ENCODE results near the gene SEMG1. TPM values are rescaled to one million over a fixed set of nuclear protein-coding genes. Genes with fewer than 3 reads are reported as not detected.

Gene SEMG1
- total and polyA plus RNA-seq, 2 experiments from 2014 or later: not detected

GRCh38 chr20:45221076-45221475 is 14.2 kb downstream of the SEMG1 start, which contains the start of gene SEMG2:
Gene SEMG2 (plus strand): TSS chr20:45221373. CDS start chr20:45221390, 17 bp downstream.
- no peaks in the 10 kb centered on the region for H3K36me3 ChIP-seq
- no peak for DNase-seq (ENCODE audit: low read depth in 1 of 2, low spot score in 1 of 2)
- H3K4me1 ChIP-seq (ENCODE audit: low read depth): no peaks in the 10 kb centered on the region
- no peak for TF ChIP-seq CTCF (IDR thresholded peaks at IDR 0.05; ENCODE audit: low read depth, low read length)
- H3K27ac ChIP-seq: no peak within 1 kb of the TSS
- H3K4me3 ChIP-seq: no peak within 1 kb of the TSS
- H3K27me3 ChIP-seq: peaks cover 15% of the 10 kb centered on the region
- H3K9me3 ChIP-seq (ENCODE audit: low read depth): no peaks in the 10 kb centered on the region

- no peak for DNase-seq (ENCODE audit: low read depth in 1 of 2, low spot score in 1 of 2)
- no peak for TF ChIP-seq CTCF (IDR thresholded peaks at IDR 0.05; ENCODE audit: low read depth, low read length)
- H3K27ac ChIP-seq: no peak overlapping the region
- H3K4me1 ChIP-seq (ENCODE audit: low read depth): no peaks in the 10 kb centered on the region
- no peak overlapping the region for H3K4me3 ChIP-seq
- H3K36me3 ChIP-seq: no peaks in the 10 kb centered on the region
- H3K27me3 ChIP-seq: peaks cover 32% of the 10 kb centered on the region
- no peaks in the 10 kb centered on the region for H3K9me3 ChIP-seq (ENCODE audit: low read depth)
Observed at GRCh38 chr20:45223136-45223535, 16.3 kb downstream of the SEMG1 start.

- H3K4me1 ChIP-seq (ENCODE audit: low read depth): no peaks in the 10 kb centered on the region
- no peak for TF ChIP-seq CTCF (IDR thresholded peaks at IDR 0.05; ENCODE audit: low read depth, low read length)
- peaks cover 36% of the 10 kb centered on the region for H3K27me3 ChIP-seq
- H3K4me3 ChIP-seq: no peak overlapping the region
- H3K9me3 ChIP-seq (ENCODE audit: low read depth): no peaks in the 10 kb centered on the region
- no peaks in the 10 kb centered on the region for H3K36me3 ChIP-seq
- no peak for DNase-seq (ENCODE audit: low read depth in 1 of 2, low spot score in 1 of 2)
- H3K27ac ChIP-seq: no peak overlapping the region
Observed at GRCh38 chr20:45226287-45226686, 19.5 kb downstream of the SEMG1 start.

GRCh38 chr20:45229264-45230056 is 22.6 kb downstream of the SEMG1 start:
- peak; percentile 53 for TF ChIP-seq CTCF (IDR thresholded peaks at IDR 0.05; ENCODE audit: low read depth, low read length)
- Histone ChIP-seq H3K4me1 (ENCODE audit: low read depth) (no peaks in the 10 kb centered on the region), H3K9me3 (ENCODE audit: low read depth) (no peaks in the 10 kb centered on the region), H3K4me3 (no peak overlapping the region), H3K36me3 (no peaks in the 10 kb centered on the region), H3K27ac (no peak overlapping the region), H3K27me3 (peaks cover 26% of the 10 kb centered on the region)
- peak in 1 of 2 donors; percentile 21 for DNase-seq (ENCODE audit: low read depth in 1 of 2, low spot score in 1 of 2)

- H3K36me3 ChIP-seq: no peaks in the 10 kb centered on the region
- no peaks in the 10 kb centered on the region for H3K9me3 ChIP-seq (ENCODE audit: low read depth)
- H3K4me3 ChIP-seq: no peak overlapping the region
- H3K27ac ChIP-seq: no peak overlapping the region
- no peaks in the 10 kb centered on the region for H3K4me1 ChIP-seq (ENCODE audit: low read depth)
- no peak for TF ChIP-seq CTCF (IDR thresholded peaks at IDR 0.05; ENCODE audit: low read depth, low read length)
- DNase-seq (ENCODE audit: low read depth in 1 of 2, low spot score in 1 of 2): no peak
- H3K27me3 ChIP-seq: peaks cover 25% of the 10 kb centered on the region
Observed at GRCh38 chr20:45230631-45231030, 23.8 kb downstream of the SEMG1 start.
